ENCODE measurements around the gene CTU1. TPM values are rescaled to one million over a fixed set of nuclear protein-coding genes. Genes with fewer than 3 reads are reported as not detected.
A peak's percentile ranks its signal among the peaks of the same experiment; 100 is the strongest.

CTU1 gene
- total RNA-seq, 2 experiments from 2014 or later = 10.6 to 11.1 TPM

DNA sequence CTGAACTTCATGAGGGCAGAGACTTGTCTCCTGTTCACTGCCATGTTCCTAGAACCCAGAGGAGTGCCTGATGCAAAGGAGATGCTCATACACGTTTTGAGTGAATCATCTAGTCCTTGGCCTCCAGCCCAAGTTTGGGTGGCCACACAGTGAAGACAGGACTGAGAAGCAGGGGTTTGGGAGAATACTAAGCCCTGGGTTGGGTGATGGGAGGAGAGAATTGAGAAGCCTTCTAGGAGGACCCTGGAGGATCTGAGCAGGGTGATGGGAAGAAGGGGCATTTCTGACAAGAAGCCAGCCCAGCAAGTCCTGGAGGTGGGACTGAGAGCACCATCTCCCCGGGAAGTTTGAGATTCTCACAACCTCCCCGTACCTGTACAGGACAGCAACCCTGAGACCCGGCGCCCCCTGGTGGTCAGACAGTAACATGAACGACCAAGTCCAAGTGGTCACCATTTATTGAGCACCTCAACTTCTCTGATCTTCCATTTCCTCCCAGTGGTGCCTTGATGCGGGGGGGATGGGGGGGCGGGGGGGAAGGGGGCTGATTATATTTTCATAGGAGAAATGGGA, 11.0 kb downstream of the CTU1 start:
- peak; percentile 72 for ATAC-seq
- peaks cover 14% of the 10 kb centered on the region for H3K4me1 Mint-ChIP-seq (ENCODE audit: low read depth)
- no peak overlapping the region for H3K4me3 Mint-ChIP-seq
- peak overlapping the region; percentile 51 for H3K27ac Mint-ChIP-seq
- no peaks in the 10 kb centered on the region for H3K27me3 Mint-ChIP-seq
- no peaks in the 10 kb centered on the region for H3K9me3 Mint-ChIP-seq
- H3K36me3 Mint-ChIP-seq (ENCODE audit: low read depth) = peaks cover 23% of the 10 kb centered on the region
- TF ChIP-seq, protein P1, sequence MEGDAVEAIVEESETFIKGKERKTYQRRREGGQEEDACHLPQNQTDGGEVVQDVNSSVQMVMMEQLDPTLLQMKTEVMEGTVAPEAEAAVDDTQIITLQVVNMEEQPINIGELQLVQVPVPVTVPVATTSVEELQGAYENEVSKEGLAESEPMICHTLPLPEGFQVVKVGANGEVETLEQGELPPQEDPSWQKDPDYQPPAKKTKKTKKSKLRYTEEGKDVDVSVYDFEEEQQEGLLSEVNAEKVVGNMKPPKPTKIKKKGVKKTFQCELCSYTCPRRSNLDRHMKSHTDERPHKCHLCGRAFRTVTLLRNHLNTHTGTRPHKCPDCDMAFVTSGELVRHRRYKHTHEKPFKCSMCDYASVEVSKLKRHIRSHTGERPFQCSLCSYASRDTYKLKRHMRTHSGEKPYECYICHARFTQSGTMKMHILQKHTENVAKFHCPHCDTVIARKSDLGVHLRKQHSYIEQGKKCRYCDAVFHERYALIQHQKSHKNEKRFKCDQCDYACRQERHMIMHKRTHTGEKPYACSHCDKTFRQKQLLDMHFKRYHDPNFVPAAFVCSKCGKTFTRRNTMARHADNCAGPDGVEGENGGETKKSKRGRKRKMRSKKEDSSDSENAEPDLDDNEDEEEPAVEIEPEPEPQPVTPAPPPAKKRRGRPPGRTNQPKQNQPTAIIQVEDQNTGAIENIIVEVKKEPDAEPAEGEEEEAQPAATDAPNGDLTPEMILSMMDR (IDR thresholded peaks at IDR 0.05) = peak; percentile 54
- peak; percentile 74 for DNase-seq
- CTCF ChIA-PET = interaction anchor here (0.6 to 2.6 kb wide), 22 partner anchors 8 to 510 kb away, joined by 3 to 12 read pairs (median 3); no protein-coding TSS in a partner anchor
- POLR2A ChIA-PET = interaction anchor here (0.7 to 1.1 kb wide), 2 partner anchors 10 to 27 kb away, joined by 3 read pairs; partner anchors contain the start of gene SIGLEC9
- intact Hi-C loops (cut with micrococcal nuclease) = no loop called here

DNA sequence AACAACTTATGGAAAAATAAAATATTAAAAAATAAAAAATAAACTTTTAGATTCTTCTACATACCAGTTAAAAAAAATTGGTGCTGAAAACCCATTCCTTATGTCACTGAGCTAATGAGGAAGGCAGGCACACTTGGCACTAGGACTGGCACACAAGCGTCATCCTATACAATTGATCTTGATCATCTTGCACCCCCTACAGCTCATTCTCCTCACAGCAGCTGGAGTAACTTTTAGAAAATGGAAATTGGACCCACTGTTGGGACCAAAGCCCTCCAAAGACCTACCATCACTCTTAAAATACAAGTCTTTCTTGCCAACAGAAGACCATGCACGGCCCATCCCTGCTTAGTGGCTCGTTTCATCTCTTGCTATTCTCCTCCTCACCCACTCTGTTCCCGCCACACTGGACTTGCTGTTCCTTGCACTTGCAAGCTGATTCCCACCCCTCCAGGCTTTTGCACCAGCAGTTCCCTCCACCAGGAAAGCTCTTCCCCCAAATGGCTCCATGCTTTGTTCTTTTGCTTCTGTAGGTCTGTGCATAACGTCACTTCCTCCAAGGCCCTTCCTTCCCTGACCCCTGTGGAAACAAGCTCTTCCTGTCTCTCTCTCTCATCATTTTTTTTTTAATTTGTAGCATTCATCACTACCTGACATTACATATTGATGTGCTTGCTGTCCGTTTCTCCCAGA, 11.6 kb downstream of the CTU1 start:
- DNase-seq = peak; percentile 19
- Mint-ChIP-seq H3K27me3 (no peaks in the 10 kb centered on the region), H3K4me3 (no peak overlapping the region), H3K9me3 (no peaks in the 10 kb centered on the region), H3K4me1 (ENCODE audit: low read depth) (peaks cover 14% of the 10 kb centered on the region), H3K27ac (peak overlapping the region; percentile 51), H3K36me3 (ENCODE audit: low read depth) (peaks cover 20% of the 10 kb centered on the region)
- peak; percentile 7 for ATAC-seq
- POLR2A ChIA-PET = interaction anchor here (0.6 to 1.1 kb wide), 3 partner anchors 9 to 1551 kb away, joined by 3 read pairs; partner anchors contain the start of gene SIGLEC9
- CTCF ChIA-PET = interaction anchor here (0.6 to 2.6 kb wide), 25 partner anchors 9 to 509 kb away, joined by 3 to 12 read pairs (median 3); no protein-coding TSS in a partner anchor
- TF ChIP-seq, protein P1 (IDR thresholded peaks at IDR 0.05) = no peak
- intact Hi-C loops (cut with micrococcal nuclease) = no loop called here

DNA sequence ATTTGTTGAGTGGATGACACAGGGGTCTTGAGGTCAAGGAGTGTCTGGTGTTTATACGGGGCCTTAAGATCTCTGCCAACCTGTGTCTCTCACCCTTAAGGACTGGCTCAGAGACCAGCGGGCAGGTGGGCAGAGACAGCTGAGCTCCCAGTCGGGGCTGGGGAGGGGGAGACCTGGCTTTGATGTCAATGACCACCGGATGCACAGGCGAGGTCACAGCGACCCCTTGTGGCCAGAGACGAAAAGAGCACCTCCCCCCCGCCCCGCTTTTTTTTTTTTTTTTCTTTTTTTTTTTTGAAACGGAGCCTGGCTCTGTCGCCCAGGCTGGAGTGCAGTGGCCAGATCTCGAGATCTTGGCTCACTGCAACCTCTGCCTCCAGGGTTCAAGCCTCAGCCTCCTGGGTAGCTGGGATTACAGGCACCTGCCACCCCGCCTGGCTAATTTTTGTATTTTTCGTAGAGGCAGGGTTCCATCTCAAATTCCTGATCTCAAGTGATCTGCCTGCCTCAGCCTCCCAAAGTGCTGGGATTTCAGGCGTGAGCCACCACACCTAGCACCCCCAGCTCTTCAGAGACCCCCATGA, 13.4 kb downstream of the CTU1 start:
- no peaks in the 10 kb centered on the region for H3K27me3 Mint-ChIP-seq
- TF ChIP-seq, protein P1 (IDR thresholded peaks at IDR 0.05) = peak; percentile 86
- H3K36me3 Mint-ChIP-seq (ENCODE audit: low read depth) = peaks cover 18% of the 10 kb centered on the region
- peak; percentile 48 for DNase-seq
- intact Hi-C loops (cut with micrococcal nuclease) = loop anchor here (5.0 kb wide), 2 partner anchors 72 to 167 kb away; no protein-coding TSS in a partner anchor
- H3K27ac Mint-ChIP-seq = no peak overlapping the region
- peak; percentile 22 for ATAC-seq
- POLR2A ChIA-PET = no interaction called here
- no peaks in the 10 kb centered on the region for H3K9me3 Mint-ChIP-seq
- CTCF ChIA-PET = interaction anchor here (0.7 to 2.6 kb wide), 6 partner anchors 14 to 274 kb away, joined by 3 to 10 read pairs (median 4); no protein-coding TSS in a partner anchor
- H3K4me3 Mint-ChIP-seq = no peak overlapping the region
- peaks cover 12% of the 10 kb centered on the region for H3K4me1 Mint-ChIP-seq (ENCODE audit: low read depth)

GRCh38 chr19:51093510-51094345, 14.5 kb downstream of the CTU1 start:
- Mint-ChIP-seq H3K4me3 (no peak overlapping the region), H3K36me3 (ENCODE audit: low read depth) (peaks cover 14% of the 10 kb centered on the region), H3K4me1 (ENCODE audit: low read depth) (peaks cover 10% of the 10 kb centered on the region), H3K27ac (no peak overlapping the region), H3K27me3 (no peaks in the 10 kb centered on the region), H3K9me3 (no peaks in the 10 kb centered on the region)
- ChIA-PET POLR2A (interaction anchor here (0.7 kb wide), 1 partner anchor 12 kb away, joined by 3 read pairs; no protein-coding TSS in a partner anchor), CTCF (interaction anchor here (0.7 to 1.7 kb wide), 5 partner anchors 13 to 273 kb away, joined by 3 to 5 read pairs (median 4); no protein-coding TSS in a partner anchor)
- ATAC-seq (no peak), DNase-seq (no peak)
- TF ChIP-seq, protein P1 (IDR thresholded peaks at IDR 0.05) = no peak
- intact Hi-C loops (cut with micrococcal nuclease) = loop anchor here (5.0 kb wide), 2 partner anchors 71 to 166 kb away; no protein-coding TSS in a partner anchor
